Measurements from ENCODE around the gene STAT2. TPM values are rescaled to one million over a fixed set of nuclear protein-coding genes. Genes with fewer than 3 reads are reported as not detected.

STAT2 gene
- total and polyA plus RNA-seq, 9 of the 15 experiments (the other 6 are each of a cell fraction or from before 2014, with no cell fraction given), result 15.5 to 46.9 (median 40.1) TPM

DNA sequence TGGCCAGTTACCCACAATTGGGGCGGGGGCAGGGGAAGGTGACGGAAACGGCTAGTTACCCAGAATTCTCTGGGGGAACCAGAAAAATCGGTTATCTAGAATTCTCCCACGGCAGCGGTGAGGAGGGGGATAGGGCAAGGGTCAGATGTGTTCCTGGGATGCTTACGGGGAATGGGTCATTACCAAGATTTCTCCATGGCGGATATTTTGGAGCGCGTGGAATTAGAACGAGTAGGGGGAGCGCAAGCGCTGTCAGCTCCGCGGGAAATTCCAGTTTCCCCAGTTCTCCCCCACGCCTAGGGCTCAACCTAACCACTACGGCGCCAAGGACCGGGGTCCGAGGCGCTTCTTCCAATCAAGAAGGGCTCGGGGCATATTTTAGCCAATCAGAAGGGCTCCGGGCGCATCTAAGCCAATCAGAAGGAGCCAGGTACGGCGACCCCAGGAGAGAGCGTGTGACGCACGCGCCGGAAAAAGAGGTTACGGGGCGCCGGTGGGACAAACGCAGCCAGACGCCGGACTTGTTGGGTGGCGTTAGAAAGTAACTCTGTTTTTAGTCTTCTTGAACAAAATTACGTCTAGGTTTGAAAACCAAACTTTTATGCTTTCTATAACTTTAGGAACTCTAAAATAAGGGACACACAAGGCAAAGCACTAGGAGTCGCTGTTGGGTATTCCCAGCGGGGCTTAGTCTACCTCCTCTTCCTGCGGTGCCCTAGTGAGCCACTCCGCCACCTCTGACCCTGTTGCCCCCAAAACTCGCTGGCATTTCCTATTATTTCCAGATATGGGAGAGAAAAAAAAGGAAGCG lies 26.0 kb downstream of the STAT2 start, which contains the start of gene PAN2 (continued):
- TF ChIP-seq, protein P1, sequence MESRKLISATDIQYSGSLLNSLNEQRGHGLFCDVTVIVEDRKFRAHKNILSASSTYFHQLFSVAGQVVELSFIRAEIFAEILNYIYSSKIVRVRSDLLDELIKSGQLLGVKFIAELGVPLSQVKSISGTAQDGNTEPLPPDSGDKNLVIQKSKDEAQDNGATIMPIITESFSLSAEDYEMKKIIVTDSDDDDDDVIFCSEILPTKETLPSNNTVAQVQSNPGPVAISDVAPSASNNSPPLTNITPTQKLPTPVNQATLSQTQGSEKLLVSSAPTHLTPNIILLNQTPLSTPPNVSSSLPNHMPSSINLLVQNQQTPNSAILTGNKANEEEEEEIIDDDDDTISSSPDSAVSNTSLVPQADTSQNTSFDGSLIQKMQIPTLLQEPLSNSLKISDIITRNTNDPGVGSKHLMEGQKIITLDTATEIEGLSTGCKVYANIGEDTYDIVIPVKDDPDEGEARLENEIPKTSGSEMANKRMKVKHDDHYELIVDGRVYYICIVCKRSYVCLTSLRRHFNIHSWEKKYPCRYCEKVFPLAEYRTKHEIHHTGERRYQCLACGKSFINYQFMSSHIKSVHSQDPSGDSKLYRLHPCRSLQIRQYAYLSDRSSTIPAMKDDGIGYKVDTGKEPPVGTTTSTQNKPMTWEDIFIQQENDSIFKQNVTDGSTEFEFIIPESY (CRISPR knock-in tag; IDR thresholded peaks at IDR 0.05), result peak; percentile 47
- TF ChIP-seq ZBTB5 (IDR thresholded peaks at IDR 0.05) (peak; percentile 46; the same call in 1 of the 2 replicates), ERF (CRISPR knock-in tag; IDR thresholded peaks at IDR 0.05) (no peak; the same call in 1 of the 2 replicates), HNRNPK (IDR thresholded peaks at IDR 0.05; ENCODE audit: low read depth, low read length, poor library complexity, severe bottlenecking) (no peak), POLR2B (IDR thresholded peaks at IDR 0.05; ENCODE audit: low read depth, partially characterized antibody) (peak; percentile 87), ZNF134 (CRISPR knock-in tag; conservative IDR thresholded peaks at IDR 0.05) (peak; percentile 63; the same call in 1 of the 2 replicates), KLF13 (tag; IDR thresholded peaks at IDR 0.05; ENCODE audit: borderline replicate concordance, low read depth) (0 out of 2 replicates have a peak, but pooled peaks have one; percentile 39), ZNF668 (CRISPR knock-in tag; IDR thresholded peaks at IDR 0.05) (peak; percentile 39; the same call in 1 of the 2 replicates), YY1 (IDR thresholded peaks at IDR 0.05; ENCODE audit: borderline replicate concordance in 1 of 3, control insufficient read depth in 1 of 3, extremely low read depth in 1 of 3, insufficient read depth in 3 of 3, insufficient read length in 1 of 3, insufficient replicate concordance in 2 of 3, low read depth in 1 of 3, low read length in 2 of 3) (peak in 2 of 3 experiments; percentile 19 to 61)
- TF ChIP-seq, protein P2, sequence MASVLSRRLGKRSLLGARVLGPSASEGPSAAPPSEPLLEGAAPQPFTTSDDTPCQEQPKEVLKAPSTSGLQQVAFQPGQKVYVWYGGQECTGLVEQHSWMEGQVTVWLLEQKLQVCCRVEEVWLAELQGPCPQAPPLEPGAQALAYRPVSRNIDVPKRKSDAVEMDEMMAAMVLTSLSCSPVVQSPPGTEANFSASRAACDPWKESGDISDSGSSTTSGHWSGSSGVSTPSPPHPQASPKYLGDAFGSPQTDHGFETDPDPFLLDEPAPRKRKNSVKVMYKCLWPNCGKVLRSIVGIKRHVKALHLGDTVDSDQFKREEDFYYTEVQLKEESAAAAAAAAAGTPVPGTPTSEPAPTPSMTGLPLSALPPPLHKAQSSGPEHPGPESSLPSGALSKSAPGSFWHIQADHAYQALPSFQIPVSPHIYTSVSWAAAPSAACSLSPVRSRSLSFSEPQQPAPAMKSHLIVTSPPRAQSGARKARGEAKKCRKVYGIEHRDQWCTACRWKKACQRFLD (CRISPR knock-in tag; IDR thresholded peaks at IDR 0.05), result peak; percentile 77
- TF ChIP-seq, protein P3, sequence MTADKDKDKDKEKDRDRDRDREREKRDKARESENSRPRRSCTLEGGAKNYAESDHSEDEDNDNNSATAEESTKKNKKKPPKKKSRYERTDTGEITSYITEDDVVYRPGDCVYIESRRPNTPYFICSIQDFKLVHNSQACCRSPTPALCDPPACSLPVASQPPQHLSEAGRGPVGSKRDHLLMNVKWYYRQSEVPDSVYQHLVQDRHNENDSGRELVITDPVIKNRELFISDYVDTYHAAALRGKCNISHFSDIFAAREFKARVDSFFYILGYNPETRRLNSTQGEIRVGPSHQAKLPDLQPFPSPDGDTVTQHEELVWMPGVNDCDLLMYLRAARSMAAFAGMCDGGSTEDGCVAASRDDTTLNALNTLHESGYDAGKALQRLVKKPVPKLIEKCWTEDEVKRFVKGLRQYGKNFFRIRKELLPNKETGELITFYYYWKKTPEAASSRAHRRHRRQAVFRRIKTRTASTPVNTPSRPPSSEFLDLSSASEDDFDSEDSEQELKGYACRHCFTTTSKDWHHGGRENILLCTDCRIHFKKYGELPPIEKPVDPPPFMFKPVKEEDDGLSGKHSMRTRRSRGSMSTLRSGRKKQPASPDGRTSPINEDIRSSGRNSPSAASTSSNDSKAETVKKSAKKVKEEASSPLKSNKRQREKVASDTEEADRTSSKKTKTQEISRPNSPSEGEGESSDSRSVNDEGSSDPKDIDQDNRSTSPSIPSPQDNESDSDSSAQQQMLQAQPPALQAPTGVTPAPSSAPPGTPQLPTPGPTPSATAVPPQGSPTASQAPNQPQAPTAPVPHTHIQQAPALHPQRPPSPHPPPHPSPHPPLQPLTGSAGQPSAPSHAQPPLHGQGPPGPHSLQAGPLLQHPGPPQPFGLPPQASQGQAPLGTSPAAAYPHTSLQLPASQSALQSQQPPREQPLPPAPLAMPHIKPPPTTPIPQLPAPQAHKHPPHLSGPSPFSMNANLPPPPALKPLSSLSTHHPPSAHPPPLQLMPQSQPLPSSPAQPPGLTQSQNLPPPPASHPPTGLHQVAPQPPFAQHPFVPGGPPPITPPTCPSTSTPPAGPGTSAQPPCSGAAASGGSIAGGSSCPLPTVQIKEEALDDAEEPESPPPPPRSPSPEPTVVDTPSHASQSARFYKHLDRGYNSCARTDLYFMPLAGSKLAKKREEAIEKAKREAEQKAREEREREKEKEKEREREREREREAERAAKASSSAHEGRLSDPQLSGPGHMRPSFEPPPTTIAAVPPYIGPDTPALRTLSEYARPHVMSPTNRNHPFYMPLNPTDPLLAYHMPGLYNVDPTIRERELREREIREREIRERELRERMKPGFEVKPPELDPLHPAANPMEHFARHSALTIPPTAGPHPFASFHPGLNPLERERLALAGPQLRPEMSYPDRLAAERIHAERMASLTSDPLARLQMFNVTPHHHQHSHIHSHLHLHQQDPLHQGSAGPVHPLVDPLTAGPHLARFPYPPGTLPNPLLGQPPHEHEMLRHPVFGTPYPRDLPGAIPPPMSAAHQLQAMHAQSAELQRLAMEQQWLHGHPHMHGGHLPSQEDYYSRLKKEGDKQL (CRISPR knock-in tag; IDR thresholded peaks at IDR 0.05; ENCODE audit: borderline replicate concordance), result no peak

Measured in K562 (cell line).